HG02588 (cell line): Measurements from ENCODE around the gene ACOT7.

Experiments used
- ATAC-seq: cut with Tn5 transposase; IDR thresholded peaks from one replicate; pipeline ENCODE4 v1.9.1; 2021; ENCODE audit warnings: mild to moderate bottlenecking, moderate library complexity; ENCODE audit not compliant: unreplicated experiment

ACOT7 gene

DNA sequence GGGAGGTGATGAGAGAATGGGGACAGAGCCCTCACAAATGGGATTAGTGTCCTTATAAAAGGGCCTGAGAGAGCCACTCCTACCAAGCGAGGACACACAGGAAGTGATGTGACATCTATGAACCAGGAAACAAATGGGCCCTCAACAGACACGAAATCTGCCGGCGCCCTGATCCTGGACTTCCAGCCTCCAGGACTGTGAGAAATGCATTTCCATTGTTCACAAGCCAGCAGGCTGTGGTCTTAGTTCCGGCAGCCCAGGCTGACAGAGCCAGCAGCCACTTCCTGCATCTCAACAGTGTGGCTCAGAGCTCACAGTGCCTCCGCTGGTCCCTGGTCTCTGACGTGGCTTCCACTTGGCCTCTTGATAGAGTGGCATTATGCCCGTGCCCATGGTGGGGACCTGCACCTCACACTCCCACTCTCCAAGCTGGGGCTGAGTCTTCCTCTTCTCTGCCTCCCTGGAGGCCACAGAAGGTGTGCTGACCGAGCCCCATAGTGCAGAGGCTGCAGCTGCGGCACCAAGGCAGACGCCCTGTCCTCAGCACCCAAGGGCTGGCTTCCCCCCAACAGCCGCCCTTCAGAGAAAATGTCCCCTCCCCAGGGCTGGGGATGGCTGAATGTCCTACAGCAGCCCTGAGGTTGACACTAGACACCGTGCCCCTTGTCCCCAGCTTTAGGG, 44.9 kb downstream of the ACOT7 start:
- ATAC-seq: no peak

DNA sequence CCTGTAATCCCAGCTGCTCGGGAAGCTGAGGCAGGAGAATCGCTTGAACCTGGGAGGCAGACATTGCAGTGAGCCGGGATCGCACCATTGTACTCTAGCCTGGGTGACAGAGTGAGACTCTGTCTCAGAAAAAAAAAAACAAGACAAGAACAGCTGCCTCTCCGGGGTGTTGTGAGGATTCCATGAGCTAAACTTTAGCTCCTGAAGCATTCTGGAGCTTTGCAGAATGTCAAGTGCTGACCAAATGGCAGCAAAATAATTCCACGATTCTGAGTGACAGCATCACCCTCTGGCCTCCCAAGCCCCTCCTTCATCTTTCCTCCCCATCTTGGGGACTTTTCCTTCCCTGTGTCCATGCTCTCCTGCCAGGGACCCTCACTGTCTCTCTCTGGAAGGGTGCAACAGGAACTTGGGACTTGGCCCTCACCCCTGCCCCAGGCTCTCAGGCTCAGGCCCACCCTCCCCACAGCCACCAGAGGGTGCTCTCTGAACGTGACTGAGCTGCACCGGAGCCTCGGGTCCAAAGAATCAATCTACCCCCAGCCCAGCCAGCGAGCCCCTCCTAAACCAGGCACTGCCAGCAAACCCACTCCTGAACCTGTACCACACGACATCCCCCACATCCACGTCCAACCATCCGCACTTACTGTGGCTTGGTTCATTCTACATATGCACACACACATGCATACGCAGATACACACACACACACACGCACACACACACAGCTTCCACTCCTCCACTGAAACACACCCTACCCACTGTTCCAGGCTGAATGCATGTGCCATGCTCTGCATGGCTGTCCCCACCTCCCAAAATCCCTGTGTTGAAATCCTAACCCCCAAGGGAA, 45.7 kb downstream of the ACOT7 start:
- ATAC-seq: no peak

DNA sequence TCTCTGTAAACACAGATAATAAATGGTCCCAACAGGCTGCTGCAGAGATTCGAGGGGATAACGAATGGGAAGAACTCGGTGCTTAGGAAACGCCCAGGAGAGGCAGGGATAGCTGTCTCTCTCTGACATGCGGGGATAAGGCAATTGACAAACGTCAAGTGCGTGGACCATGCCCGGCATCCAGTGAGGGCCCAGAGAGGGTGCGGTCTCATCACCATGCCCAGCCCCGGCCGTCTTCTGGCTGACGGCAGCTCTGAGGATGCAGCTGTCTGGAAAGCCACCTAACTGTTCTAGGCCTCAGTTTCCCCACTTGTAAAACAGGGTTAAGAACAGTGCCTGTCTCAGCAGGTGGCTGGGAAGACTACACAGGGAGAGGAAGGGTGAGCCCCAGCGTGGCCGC, 48.1 kb downstream of the ACOT7 start:
- ATAC-seq: no peak

DNA sequence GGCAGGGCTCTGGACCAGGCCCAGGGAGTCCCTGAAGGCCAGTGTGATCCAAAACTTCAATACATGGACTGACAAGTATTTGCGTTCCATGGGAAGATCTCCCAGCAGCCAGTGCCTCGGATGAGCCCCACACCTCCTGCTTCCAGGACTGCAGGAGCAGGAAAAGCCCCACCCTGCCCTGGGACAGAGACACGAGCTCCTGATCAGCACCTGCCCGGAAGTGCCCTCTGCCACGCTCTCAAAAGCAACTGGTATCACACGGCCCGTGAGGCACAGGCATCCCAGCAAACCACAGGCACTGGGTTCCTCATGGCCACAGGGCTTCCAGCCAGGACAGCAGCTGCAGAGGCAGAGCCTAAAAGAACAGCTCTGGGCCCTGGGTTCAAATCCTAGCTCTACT, 48.6 kb downstream of the ACOT7 start:
- ATAC-seq: no peak

DNA sequence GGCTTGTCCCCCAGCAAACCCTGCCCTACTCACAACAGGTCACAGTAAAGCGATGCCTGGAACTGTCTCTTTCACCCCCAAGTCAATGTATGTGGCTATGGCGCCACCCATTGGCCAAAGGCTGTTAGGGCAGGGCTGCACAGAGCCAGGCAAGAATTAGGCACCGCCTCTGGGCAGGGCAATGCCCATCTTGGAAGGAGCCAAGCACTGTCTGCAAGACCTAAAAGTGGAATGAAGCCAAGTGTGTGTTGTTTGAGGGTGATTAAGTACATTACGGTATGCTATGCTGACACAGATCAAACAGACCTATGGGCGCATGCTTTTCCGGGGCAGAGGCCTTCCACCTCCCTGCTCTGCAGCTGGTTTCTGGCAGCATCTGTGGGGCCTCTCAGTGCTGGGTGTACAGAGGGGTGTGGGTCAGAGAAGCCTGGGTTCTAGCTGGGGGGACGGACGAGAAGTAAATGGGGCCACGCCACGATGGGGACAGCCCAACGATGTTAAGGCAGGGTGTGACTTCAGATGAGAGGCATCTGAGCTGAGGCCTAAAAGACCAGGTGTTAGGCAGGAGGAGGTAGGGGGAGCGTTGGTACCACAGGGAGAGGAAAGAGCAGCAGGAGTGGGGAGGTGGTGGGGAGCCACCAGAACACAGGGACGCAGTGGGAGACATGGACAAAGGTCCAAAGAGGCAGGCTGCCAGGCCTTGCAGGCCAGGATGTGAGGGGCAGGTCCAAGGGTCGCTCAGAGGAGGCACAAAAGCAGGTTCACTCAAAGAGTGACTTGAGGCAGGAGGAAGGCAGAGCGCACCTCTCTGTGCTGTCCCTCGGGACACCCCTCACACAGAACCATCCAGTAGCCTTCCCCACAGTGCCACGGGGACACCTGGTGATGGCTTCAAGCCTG, 49.8 kb downstream of the ACOT7 start:
- no peak for ATAC-seq

DNA sequence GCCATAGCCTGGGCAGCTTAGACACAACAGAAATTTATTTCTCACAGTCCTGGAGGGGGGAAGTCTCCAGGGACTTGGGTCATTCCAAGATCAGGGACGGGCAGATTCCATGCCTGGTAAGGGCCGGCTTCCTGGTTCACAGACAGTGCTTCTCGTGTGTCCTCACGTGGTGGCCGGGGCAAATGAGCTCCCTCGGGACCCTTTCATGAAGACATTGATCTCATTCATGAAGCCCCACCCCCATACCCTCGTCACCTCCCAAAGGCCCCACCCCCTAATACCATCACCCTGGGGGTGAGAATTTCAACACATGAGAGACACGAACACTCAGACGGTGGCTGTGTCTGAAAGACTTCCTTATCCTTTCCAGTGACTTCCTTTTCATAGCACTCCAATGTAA, 51.5 kb downstream of the ACOT7 start:
- no peak for ATAC-seq

DNA sequence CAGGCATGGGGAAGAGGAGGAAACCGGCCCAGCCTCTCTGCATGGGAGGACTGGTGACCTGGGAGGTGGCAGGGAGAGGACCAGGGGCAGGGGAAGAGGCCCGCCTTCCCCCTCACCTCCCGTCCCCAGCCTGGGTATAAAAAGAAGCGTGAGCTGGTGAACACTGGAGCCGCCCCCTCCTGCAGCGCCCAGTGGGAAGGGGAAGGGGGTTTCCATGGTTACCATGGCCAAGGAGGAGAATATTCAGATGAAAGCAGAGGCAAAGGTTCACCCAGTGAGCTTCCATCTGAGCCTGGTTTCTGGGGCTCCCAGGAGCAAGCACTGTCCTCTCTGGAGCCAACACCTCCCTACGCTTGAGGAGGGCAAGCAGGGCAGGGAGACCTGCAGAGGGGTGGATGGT, 54.9 kb downstream of the ACOT7 start:
- ATAC-seq: no peak

DNA sequence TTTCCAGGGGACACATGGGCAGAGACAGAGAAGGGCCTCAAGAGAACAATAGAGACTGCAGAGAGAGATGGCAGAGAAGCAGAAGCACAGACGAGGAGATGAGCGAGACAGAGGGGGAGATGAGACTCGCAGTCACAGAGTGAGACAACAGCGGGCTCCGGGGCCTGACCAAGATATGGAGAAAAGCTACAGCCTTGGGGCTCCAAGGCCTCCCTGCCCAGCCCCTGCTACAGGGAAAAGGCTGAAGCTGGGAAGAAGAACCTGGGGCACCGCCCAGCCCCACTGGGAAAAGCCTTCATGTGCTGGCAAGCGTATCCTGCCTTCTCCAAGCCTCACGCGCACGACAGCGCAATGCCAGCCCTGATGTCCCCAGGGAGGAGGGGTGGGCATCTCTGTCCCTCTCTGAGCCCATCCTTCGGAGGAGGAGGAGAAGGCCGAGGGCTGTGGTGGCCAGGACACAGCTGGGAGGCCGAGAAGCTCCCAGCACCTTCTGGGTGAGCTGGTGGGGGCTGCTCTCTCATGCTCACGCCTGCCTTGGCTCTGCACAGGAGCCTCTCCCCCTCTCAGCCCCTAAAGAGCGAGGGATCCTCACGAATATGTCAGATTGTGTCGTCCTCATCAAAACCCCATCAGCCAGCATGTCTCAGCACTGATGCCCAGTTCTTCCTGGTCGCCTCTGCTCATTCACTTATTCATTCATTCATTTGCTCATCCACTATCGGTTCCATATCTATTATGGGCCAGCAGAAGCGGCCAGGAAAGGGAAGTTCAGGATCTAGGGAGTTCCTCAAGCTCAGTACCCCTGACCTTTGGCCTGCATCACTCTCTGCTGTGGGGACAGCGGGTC, 56.6 kb downstream of the ACOT7 start:
- no peak for ATAC-seq

DNA sequence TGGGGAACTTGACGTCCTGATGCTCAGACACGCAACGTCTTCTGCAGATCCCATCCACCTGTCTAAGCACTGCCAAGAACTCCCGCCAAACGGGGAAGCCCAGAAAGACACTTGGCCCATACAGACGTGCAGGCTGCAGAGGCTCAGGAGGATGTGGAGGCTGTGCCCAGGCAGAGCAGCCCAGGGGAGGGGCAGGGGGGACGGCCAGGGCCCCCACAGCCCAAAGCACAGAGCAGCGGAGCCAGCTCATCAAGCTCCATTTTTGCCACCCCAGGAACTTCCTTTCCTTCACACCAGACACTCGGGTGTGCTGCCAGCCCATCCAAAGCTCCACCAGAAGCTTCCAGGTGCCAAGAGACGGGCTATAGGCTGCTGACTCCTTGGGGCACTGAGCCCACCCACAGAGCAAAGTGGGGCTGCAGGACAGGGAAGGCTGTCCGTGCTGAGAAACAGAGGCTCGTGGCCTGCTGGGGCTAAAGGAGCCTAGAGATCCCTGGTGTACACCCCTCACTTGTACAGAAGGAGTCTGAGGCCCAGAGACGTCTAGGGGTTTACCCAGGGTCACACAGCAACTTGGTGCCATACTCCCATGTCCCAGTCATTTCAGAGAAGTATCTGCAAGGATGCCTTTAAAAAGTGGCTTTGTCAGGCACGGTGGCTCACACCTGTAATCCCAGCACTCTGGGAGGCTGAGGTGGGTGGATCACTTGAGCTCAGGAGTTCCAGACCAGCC, 59.1 kb downstream of the ACOT7 start:
- no peak for ATAC-seq

DNA sequence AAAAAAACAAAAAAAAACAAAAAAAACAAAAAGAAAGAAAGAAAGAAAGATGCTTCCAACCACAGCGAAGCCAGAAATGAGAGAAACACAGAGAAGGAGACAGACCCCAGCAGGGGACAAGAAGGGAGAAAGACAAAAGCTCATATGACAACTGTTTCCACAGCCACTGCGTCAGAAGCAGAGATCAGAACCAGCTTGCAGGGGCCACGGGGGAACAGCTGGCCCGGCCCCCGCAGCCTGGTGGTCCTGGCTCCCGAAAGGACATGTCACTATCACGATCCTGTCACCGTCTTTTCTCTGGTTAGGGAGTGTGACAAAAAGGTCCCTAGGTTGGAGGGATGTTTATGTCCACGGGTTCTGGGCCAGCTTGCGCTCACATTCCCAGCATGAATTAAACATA, 60.7 kb downstream of the ACOT7 start:
- no peak for ATAC-seq

DNA sequence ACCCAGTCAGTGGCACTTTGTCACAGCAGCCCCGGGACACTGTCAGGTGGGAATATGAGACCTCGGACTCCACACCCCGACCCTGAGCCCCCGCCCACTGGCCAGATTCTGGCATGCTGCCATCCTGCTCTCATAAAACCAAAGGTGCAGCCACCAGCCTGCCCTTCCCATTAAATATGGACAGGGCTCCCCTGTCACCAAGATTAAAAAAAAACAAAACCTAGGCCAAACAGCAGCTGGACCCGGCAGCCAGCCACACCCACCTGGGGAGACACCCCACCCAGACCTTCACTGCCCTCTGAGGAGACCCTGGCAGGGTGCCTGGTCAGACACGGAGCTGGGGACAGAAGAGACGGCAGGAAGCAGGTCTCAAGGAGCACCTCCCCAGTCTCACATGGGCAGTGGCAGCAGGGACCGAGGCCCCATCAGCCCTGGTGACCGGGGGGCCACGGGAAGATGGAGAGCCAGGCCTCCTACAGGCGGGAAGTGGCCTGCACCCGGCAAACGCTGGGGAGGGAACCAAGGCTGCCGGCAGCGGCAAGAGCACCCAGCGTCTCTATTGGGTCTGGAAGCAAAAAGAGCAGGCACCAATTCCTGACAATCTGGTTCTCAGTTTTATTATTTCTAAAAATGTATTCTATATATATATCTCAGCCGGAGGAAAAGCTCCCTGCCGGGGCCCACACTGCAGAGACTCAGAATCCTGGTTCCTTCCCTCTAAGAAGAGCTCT, 61.9 kb downstream of the ACOT7 start:
- no peak for ATAC-seq

DNA sequence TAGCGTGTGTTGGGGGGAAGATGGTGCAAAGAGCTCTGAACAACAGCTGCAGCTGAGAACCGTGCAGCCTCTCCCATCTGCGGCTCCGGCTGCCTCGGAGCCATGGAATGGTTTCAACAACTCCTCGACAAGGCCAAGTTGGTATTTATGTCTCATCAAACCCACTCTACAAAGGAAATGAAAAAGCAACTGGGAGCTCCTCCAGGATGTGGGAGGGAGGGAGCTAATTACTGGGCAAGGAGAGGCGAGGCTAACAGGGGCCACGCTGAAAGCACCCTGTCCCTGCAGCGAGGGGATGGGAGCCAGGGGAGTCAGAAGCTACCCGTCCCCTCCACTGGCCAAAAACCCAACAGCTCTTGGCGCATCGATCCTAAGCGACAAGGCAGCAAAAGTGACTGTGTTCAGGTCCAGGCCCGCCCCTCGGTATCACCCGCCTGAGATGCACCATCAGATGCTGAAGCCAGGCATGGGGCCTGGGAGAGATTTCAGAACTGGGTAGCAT, 63.1 kb downstream of the ACOT7 start:
- no peak for ATAC-seq

DNA sequence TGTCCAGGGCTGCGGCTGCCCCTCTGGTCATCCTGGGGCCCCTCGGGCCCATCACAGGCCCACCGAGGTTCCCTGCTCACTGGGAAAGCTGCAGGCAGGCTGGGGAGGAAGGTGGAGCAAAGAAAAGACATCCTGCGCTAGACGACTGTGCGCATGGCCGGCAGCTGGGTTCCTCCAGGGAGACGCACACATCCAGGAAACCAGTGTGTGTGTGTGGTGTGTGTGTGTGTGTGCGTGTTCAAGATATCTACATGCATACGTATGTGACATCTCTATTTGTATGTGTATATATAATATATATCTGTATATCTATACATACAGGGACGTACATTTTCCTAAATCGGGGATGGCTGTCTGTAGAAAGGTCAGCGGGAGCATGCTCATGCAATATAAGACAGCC, 63.7 kb downstream of the ACOT7 start:
- no peak for ATAC-seq

DNA sequence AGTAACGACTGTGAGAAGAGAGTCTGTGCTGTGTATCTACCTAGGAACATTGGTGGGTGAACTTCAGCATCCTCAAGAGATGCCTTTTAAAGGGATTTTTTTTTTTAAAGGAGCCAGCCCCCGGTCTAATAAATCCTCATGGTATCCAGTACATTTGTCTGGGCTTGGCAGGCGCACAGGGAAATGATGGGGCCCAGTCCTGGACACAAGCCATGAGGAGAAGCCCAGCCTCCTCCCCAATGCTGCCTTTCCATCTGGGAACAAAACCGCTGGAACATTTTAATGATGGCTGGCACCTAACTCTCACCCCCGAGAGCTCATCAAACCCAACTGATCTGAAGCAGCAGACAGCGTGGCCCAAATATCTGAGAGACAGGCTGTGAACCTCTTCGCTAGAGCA, 64.2 kb downstream of the ACOT7 start:
- no peak for ATAC-seq

DNA sequence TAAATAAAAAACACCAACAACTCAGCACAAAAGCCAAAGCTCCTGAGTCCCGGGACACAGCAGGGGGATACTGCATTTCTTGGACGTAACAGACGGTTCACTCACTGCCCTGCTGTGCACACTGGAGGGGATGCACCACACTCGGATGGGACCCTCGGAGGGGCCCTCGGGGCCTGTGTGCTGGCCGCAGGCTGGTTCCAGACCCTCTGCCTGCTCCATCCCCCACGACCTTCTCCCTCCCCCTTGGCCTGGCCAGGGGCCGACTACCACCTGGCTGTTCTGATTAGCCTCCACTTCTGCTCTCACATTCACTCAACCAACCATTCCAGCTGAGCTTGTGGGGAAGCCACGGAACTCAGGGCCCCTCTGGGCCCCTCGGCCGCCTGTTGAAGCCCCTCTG, 64.9 kb downstream of the ACOT7 start:
- ATAC-seq: no peak

DNA sequence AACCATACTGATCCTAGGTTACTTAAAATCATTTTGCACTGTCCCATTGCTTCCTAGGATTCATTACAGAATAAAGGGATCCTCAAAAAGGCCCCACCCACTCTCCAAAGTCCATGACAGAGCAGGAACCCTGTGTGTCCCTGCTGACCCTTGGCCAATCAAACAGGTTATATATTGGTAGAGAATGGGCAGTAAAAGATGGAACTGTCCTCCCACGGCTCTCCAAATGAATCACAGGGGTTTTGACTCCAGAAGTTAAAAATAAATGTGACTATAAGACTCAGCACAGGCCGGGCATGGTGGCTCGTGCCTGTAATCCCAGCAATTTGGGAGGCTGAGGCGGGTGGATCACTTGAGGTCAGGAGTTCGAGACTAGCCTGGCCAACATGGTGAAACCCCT, 65.5 kb downstream of the ACOT7 start:
- no peak for ATAC-seq

DNA sequence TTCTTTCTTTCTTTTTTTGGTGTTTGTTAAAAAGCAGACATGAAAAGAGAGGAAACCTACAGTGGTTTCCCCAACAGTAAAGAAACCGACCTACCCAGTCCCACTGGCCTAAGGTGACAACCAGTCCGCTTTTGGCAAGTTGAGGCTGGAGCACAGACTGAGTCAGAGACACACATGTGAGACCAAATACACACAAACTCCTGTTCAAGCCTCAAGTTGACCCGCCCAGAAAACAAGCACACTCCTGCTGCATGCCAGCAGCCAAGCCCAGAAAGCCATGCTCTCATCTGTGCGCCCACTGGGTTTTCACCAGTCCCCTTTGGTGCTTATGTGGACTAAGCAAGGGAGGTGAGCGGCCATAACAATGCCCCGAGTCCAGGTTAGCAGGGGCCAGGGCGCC, 68.1 kb downstream of the ACOT7 start:
- no peak for ATAC-seq

DNA sequence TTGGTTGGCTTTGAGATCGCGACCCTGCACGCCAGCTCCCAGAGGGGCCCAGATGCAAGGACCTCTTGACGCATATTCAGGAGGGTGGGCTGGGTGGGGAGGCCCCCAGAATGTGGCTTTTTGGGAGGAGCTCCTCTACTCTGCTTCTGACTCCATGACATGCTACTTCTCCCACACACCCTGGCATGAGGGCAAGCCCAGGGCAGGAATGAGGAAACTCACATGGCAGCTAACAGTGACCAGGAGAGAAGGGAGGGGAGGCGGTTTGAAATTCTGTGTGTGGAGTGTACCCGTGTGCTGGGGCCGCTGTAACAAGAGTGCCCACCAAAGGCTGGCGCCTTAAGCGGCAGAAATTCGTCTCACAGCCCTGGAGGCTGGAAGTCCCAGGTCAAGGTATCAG, 71.4 kb downstream of the ACOT7 start:
- no peak for ATAC-seq

DNA sequence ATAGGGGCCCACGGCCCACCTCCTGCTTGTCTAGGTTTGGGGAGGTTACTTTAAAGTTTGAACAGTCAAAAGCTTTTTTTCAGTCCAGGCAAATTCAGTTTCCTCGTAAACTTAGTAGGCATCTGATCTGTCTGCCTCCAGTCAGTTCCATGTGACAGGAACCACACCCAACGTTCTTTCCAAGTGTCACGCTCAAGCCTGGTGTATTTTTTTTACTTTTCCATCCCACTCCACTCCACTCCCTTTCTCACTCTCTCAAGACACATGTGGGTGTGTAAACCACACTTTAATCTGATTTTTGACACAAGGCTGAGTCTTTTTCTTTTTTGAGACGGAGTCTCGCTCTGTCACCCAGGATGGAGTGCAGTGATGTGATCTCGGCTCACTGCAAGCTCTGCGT, 72.4 kb downstream of the ACOT7 start:
- ATAC-seq: no peak
